Lung (tissue), 16 donors: ENCODE data around the gene ZRANB3. TPM values are rescaled to one million over a fixed set of nuclear protein-coding genes. Genes with fewer than 3 reads are reported as not detected.

ENCODE experiments used
- ATAC-seq: fragments of 200-7000 bp; cut with Tn5 transposase; one replicate; pipeline ENCODE4 v1.9.1; 2020; ENCODE audit warnings: moderate number of reproducible peaks; ENCODE audit not compliant: insufficient read depth, low FRiP score
- DNase-seq, 3 donors: peaks; one replicate each; pipeline ENCODE4 v3.0.0-alpha.2; 2013 to 2017
- H3K27ac ChIP-seq, 2 donors: one replicate each; pipeline ENCODE4 v1.5.1; 2013; ENCODE audit warnings: mild to moderate bottlenecking in 2 of 2, moderate library complexity in 2 of 2, control low read depth in 1 of 2, inconsistent platforms in 1 of 2, low read depth in 1 of 2, low read length in 1 of 2
- H3K27me3 ChIP-seq, 3 donors: one replicate each; pipeline ENCODE4 v1.5.1; 2013; ENCODE audit warnings: low read length in 2 of 3; ENCODE audit not compliant: control insufficient read depth in 3 of 3, insufficient read depth in 3 of 3
- H3K36me3 ChIP-seq, 4 donors: one replicate each; pipeline ENCODE4 v1.5.1; 2013; ENCODE audit warnings: low read length in 4 of 4, mild to moderate bottlenecking in 1 of 4, moderate library complexity in 1 of 4; ENCODE audit not compliant: control insufficient read depth in 4 of 4, insufficient read depth in 4 of 4
- H3K4me1 ChIP-seq, 5 donors: one replicate each; pipeline ENCODE4 v1.5.1; 2013; ENCODE audit warnings: low read length in 5 of 5, mild to moderate bottlenecking in 2 of 5, moderate library complexity in 1 of 5; ENCODE audit not compliant: control insufficient read depth in 5 of 5, insufficient read depth in 5 of 5
- H3K4me3 ChIP-seq: one replicate; pipeline ENCODE4 v1.5.1; 2013; ENCODE audit warnings: mild to moderate bottlenecking, control low read depth, moderate library complexity
- H3K9ac ChIP-seq, 2 donors: one replicate each; pipeline ENCODE4 v1.5.1; 2013; ENCODE audit warnings: low read length in 2 of 2, control low read depth in 1 of 2; ENCODE audit not compliant: insufficient read depth in 1 of 2
- H3K9me3 ChIP-seq, 4 donors: one replicate each; pipeline ENCODE4 v1.5.1; 2013; ENCODE audit warnings: low read length in 3 of 4, mild to moderate bottlenecking in 1 of 4, moderate library complexity in 1 of 4; ENCODE audit not compliant: control insufficient read depth in 4 of 4, insufficient read depth in 3 of 4
- CTCF ChIP-seq: IDR thresholded peaks from 2 replicates; pipeline ENCODE4 v1.5.1; 2012; ENCODE audit warnings: mild to moderate bottlenecking; ENCODE audit errors: control extremely low read depth, extremely low read depth
- WGBS, 2 donors: extraction: QIAGEN DNeasy Blood & Tissue Kit; methylation state at CpG; one replicate each; pipeline ENCODE4 v1.1.7; 2013; 5-methylcytosine and 5-hydroxymethylcytosine counted together
- long read RNA-seq, 5 donors: transcript quantifications; one replicate each; lab custom pipeline, GENCODE V29; 2026
- polyA plus RNA-seq, 2 donors: library from polyadenylated mRNA; stranded (reverse); fragments of 200-250 nt; gene quantifications; one replicate each; pipeline ENCODE4 v1.2.1, GENCODE V29; 2013
- total RNA-seq, 2 donors: library from RNA; depleted of rRNA in 1 of 2; stranded (reverse); fragments of >200 nt in 1 of 2; gene quantifications; one replicate each; pipeline ENCODE4 v1.2.1, GENCODE V29; 2014 to 2021
- donor health status: control.
- donor health status: control.
- donor health status: Bipolar disorder and iron deficiency.
- donor health status: healthy.
- donor health status: DM: yes; HTN: yes; CAD: no.

The ZRANB3 gene
- total RNA-seq = 10 to 100 TPM in 1 of 2 donors, 1 to 10 TPM in 1; 5.1 to 14.9 TPM
- 1 to 10 TPM; 1.3 to 1.6 TPM for polyA plus RNA-seq
- long read RNA-seq, donor 1 = 0 reads
- long read RNA-seq, donor 2 = 0 reads
- long read RNA-seq, donor 3, partial matches to known transcripts = 7 of 7 reads
- long read RNA-seq, donor 3, other reads (novel, unspliced or antisense) = 0 of 7 reads
- long read RNA-seq, donor 4 = 0 reads
- long read RNA-seq, donor 5 = 0 reads

DNA sequence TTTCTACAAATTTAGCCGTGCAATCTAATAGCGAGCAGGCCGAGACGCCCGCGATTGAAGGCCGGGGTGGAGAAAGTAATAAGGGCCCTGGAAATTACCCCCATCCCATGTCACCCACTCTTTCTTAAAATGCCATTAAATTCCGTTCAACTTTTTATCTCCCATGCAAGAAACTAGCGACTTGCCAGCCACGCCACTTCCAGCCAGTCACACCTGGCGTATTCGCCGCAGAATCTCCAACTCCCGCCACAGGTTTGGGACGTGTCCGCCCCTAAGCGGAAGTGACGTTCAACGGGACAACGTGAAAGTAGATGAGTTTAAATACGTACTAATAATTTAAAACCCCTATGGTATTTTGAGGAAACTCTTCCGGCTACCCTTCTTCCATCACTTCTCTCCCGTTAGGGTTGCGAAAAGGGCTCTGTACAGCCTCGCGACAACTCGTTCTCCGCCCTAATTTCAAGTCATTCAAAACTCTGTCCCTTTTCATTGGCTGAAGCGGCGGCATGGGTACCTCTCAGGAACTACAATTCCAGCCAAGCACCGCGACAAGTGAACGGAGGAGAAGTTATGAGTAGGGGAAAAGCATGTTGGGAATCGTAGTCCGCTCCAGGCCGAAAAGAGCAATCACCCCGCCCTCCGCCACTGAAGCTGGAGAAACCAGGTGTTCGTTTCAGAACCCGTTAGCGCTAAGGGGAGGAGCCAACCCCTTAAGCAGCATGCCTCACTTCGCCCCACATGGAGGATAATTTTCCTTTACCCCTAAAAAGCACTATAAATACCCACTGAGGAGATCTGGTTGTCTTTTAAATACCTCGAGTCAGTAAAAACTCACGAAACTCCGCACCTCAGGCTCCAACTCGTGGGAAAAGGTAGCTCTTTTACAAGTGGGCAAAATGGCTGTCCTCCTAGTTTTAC is at the start of gene ZRANB3:
TSS of gene ZRANB3 (minus strand) at position 906 of the 918 bp plus-strand sequence.
- no peak for TF ChIP-seq CTCF
- H3K9ac ChIP-seq = peak within 1 kb of the TSS; percentile 51 to 99
- ATAC-seq = peak; percentile 85
- no peaks in the 10 kb centered on the region for H3K36me3 ChIP-seq
- H3K4me3 ChIP-seq = peak within 1 kb of the TSS; percentile 92
- H3K4me1 ChIP-seq = peaks cover 0 to 15% (median 5%) of the 10 kb centered on the region in 5 donors
- H3K9me3 ChIP-seq = no peaks in the 10 kb centered on the region
- H3K27ac ChIP-seq = peak within 1 kb of the TSS; percentile 85 to 92
- WGBS, 2 donors = 0 to 1% methylated on average over 46 of the region's 46 CpGs
- H3K27me3 ChIP-seq = no peaks in the 10 kb centered on the region
- peak; percentile 97 to 99 (median 99) for DNase-seq

GRCh38 chr2:135573620-135574019 is 42.6 kb upstream of the ZRANB3 start:
- H3K36me3 ChIP-seq = peaks cover 0 to 3% (median 0%) of the 10 kb centered on the region in 4 donors
- H3K27me3 ChIP-seq = no peaks in the 10 kb centered on the region
- DNase-seq = no peak
- H3K9me3 ChIP-seq = no peaks in the 10 kb centered on the region
- TF ChIP-seq CTCF = no peak
- no peak overlapping the region for H3K9ac ChIP-seq
- WGBS, 2 donors = 98 to 100% methylated on average over 1 of the region's 1 CpG
- no peak for ATAC-seq
- no peaks in the 10 kb centered on the region for H3K4me1 ChIP-seq
- no peak overlapping the region for H3K4me3 ChIP-seq
- H3K27ac ChIP-seq = no peak overlapping the region

GRCh38 chr2:135570884-135571283 is 39.9 kb upstream of the ZRANB3 start:
- WGBS, 2 donors = 91 to 94% methylated on average over 2 of the region's 2 CpGs

More at GRCh38 chr2:135570884-135571283, 39.9 kb upstream of the ZRANB3 start:
- no peaks in the 10 kb centered on the region for H3K4me1 ChIP-seq
- no peak for ATAC-seq
- TF ChIP-seq CTCF = no peak
- no peak overlapping the region for H3K27ac ChIP-seq
- H3K4me3 ChIP-seq = no peak overlapping the region
- no peaks in the 10 kb centered on the region for H3K27me3 ChIP-seq
- H3K9me3 ChIP-seq = peaks cover 0 to 1% (median 0%) of the 10 kb centered on the region in 4 donors
- H3K9ac ChIP-seq = no peak overlapping the region
- peaks cover 0 to 3% (median under 1%) of the 10 kb centered on the region in 4 donors for H3K36me3 ChIP-seq
- peak in 2 of 3 donors; percentile 3 to 34 for DNase-seq
